GM23338 (cell line): ENCODE results near the gene CASP3. TPM values are rescaled to one million over a fixed set of nuclear protein-coding genes. Genes with fewer than 3 reads are reported as not detected.

Source experiments
- ATAC-seq: fragments of 200-7000 bp; cut with Tn5 transposase; 3 replicates; pipeline ENCODE4 v1.9.1; 2020
- DNase-seq: peaks from one replicate; pipeline ENCODE4 v3.0.0-alpha.2; 2015; ENCODE audit warnings: low spot score
- H2AFZ ChIP-seq: fragments of 200-600 bp; sonication (generic); 2 replicates; pipeline ENCODE4 v1.8.0; 2016; ENCODE audit warnings: antibody characterized with exemption, mild to moderate bottlenecking, moderate library complexity
- H3F3A ChIP-seq: fragments of 200-600 bp; sonication (generic); replicated peaks from 2 replicates; pipeline ENCODE4 v1.8.0; 2017; ENCODE audit warnings: antibody characterized with exemption, mixed run types, low read depth
- H3K27ac ChIP-seq: fragments of 200-600 bp; sonication (generic); 2 replicates; pipeline ENCODE4 v1.6.1; 2016; ENCODE audit warnings: low read depth
- H3K27me3 ChIP-seq: fragments of 200-600 bp; sonication (generic); 2 replicates; pipeline ENCODE4 v1.8.0; 2016; ENCODE audit warnings: mild to moderate bottlenecking, mixed run types, moderate library complexity; ENCODE audit not compliant: insufficient read depth
- H3K36me3 ChIP-seq: fragments of 200-600 bp; sonication (generic); 2 replicates; pipeline ENCODE4 v1.8.0; 2016; ENCODE audit warnings: mild to moderate bottlenecking; ENCODE audit not compliant: insufficient read depth
- H3K4me1 ChIP-seq: fragments of 200-600 bp; sonication (generic); 2 replicates; pipeline ENCODE4 v1.8.0; 2016; ENCODE audit warnings: mild to moderate bottlenecking, moderate library complexity; ENCODE audit not compliant: insufficient read depth
- H3K4me2 ChIP-seq: fragments of 200-600 bp; sonication (generic); 2 replicates; pipeline ENCODE4 v1.7.1; 2017; ENCODE audit warnings: mixed run types
- H3K4me3 ChIP-seq: fragments of 200-600 bp; sonication (generic); 2 replicates; pipeline ENCODE4 v1.6.1; 2016; ENCODE audit warnings: mixed run types
- H3K79me2 ChIP-seq: fragments of 200-600 bp; sonication (generic); replicated peaks from 2 replicates; pipeline ENCODE4 v1.8.0; 2017; ENCODE audit warnings: mild to moderate bottlenecking; ENCODE audit not compliant: insufficient read depth
- H3K9me2 ChIP-seq: fragments of 200-600 bp; sonication (generic); 2 replicates; pipeline ENCODE4 v1.8.0; 2017; ENCODE audit not compliant: insufficient read depth
- H4K20me1 ChIP-seq: fragments of 200-600 bp; sonication (generic); replicated peaks from 2 replicates; pipeline ENCODE4 v1.8.0; 2017; ENCODE audit warnings: mild to moderate bottlenecking; ENCODE audit not compliant: insufficient read depth
- H3K27ac Mint-ChIP-seq: 2 replicates; pipeline ENCODE4 v1.8.0; 2020; ENCODE audit warnings: inconsistent platforms, mild to moderate bottlenecking, moderate library complexity, mixed read lengths
- H3K27me3 Mint-ChIP-seq: 3 replicates; pipeline ENCODE4 v1.8.0; 2022; ENCODE audit warnings: low read depth, mild to moderate bottlenecking, moderate library complexity, mixed read lengths, inconsistent platforms; ENCODE audit not compliant: insufficient read depth, poor library complexity
- H3K36me3 Mint-ChIP-seq: 3 replicates; pipeline ENCODE4 v1.8.0; 2021; ENCODE audit warnings: low read depth, mild to moderate bottlenecking, inconsistent platforms, moderate library complexity, mixed read lengths
- H3K4me1 Mint-ChIP-seq: 3 replicates; pipeline ENCODE4 v1.8.0; 2020; ENCODE audit warnings: mild to moderate bottlenecking, inconsistent platforms, mixed read lengths
- H3K4me3 Mint-ChIP-seq: 3 replicates; pipeline ENCODE4 v1.8.0; 2021; ENCODE audit warnings: moderate library complexity, mild to moderate bottlenecking, inconsistent platforms, mixed read lengths
- H3K9me3 Mint-ChIP-seq: 3 replicates; pipeline ENCODE4 v1.8.0; 2020; ENCODE audit warnings: moderate library complexity, mild to moderate bottlenecking, inconsistent platforms, mixed read lengths
- CREB1 ChIP-seq: fragments of 250-450 bp; sonication (Bioruptor Pico); IDR thresholded peaks from 2 replicates; pipeline ENCODE4 v1.5.0; 2020; ENCODE audit warnings: low read depth, mild to moderate bottlenecking, moderate library complexity
- EZH2 ChIP-seq: fragments of 200-600 bp; sonication (generic); IDR thresholded peaks from one replicate; pipeline ENCODE4 v1.8.0; 2017; ENCODE audit warnings: antibody characterized with exemption, mild to moderate bottlenecking, low read depth; ENCODE audit not compliant: unreplicated experiment
- NANOG ChIP-seq: IDR thresholded peaks from 2 replicates; pipeline ENCODE4 v1.6.1; 2016; ENCODE audit warnings: antibody characterized with exemption, borderline replicate concordance
- POLR2AphosphoS5 ChIP-seq: IDR thresholded peaks from 2 replicates; pipeline ENCODE4 v1.6.1; 2016; ENCODE audit warnings: antibody characterized with exemption, low read depth
- REST ChIP-seq: IDR thresholded peaks from one replicate; pipeline ENCODE4 v1.6.1; 2018; ENCODE audit warnings: antibody characterized with exemption; ENCODE audit not compliant: unreplicated experiment
- STAT1 ChIP-seq: IDR thresholded peaks from one replicate; pipeline ENCODE4 v1.6.1; 2016; ENCODE audit warnings: antibody characterized with exemption; ENCODE audit not compliant: unreplicated experiment
- ZNF331 ChIP-seq: fragments of 250-450 bp; sonication (Bioruptor Pico); IDR thresholded peaks from 2 replicates; pipeline ENCODE4 v1.5.0; 2020; ENCODE audit warnings: low read depth, mild to moderate bottlenecking, moderate library complexity
- ZNF462 ChIP-seq: fragments of 250-450 bp; sonication (Bioruptor Pico); IDR thresholded peaks from 2 replicates; pipeline ENCODE4 v1.5.0; 2020; ENCODE audit warnings: mild to moderate bottlenecking, moderate library complexity
- polyA plus RNA-seq: library from polyadenylated mRNA; unstranded; fragments of >200 nt; fragmentation: Nextera tagmentation; extraction: Ambion mirVana; gene quantifications from 2 replicates; pipeline ENCODE4 v1.2.1, GENCODE V29; 2016
- total RNA-seq: library from RNA; depleted of rRNA; stranded (reverse); fragments of >200 nt; shearing (Covaris generic); gene quantifications from 2 replicates; pipeline ENCODE4 v1.2.3, GENCODE V29; 2014

Gene CASP3
- total and polyA plus RNA-seq, 2 experiments from 2014 or later = 50.5 to 84.4 TPM

GRCh38 chr4:184655889-184656869, 6.9 kb upstream of the CASP3 start:
- Histone ChIP-seq H4K20me1 (no peaks in the 10 kb centered on the region), H3K27me3 (no peaks in the 10 kb centered on the region), H3K9me2 (no peaks in the 10 kb centered on the region), H3K4me1 (peaks cover 27% of the 10 kb centered on the region), H3K79me2 (no peaks in the 10 kb centered on the region), H3K4me3 (no peak overlapping the region), H3K36me3 (no peaks in the 10 kb centered on the region), H2AFZ (no peak overlapping the region), H3K27ac (no peak overlapping the region), H3K4me2 (no peak overlapping the region), H3F3A (no peaks in the 10 kb centered on the region)
- Mint-ChIP-seq H3K9me3 (no peaks in the 10 kb centered on the region), H3K36me3 (peaks cover 3% of the 10 kb centered on the region; the same call in 1 of the 3 replicates), H3K4me1 (peaks cover 16% of the 10 kb centered on the region), H3K27ac (no peak overlapping the region), H3K27me3 (peaks cover 2% of the 10 kb centered on the region), H3K4me3 (no peak overlapping the region)
- TF ChIP-seq POLR2AphosphoS5 (no peak), NANOG (no peak), REST (no peak), EZH2 (no peak), ZNF462 (CRISPR knock-in tag) (no peak), ZNF331 (CRISPR knock-in tag) (no peak), CREB1 (CRISPR knock-in tag) (no peak), STAT1 (no peak)
- no peak for DNase-seq
- no peak for ATAC-seq
